ENCODE data around the gene INAFM2.

INAFM2 gene

DNA sequence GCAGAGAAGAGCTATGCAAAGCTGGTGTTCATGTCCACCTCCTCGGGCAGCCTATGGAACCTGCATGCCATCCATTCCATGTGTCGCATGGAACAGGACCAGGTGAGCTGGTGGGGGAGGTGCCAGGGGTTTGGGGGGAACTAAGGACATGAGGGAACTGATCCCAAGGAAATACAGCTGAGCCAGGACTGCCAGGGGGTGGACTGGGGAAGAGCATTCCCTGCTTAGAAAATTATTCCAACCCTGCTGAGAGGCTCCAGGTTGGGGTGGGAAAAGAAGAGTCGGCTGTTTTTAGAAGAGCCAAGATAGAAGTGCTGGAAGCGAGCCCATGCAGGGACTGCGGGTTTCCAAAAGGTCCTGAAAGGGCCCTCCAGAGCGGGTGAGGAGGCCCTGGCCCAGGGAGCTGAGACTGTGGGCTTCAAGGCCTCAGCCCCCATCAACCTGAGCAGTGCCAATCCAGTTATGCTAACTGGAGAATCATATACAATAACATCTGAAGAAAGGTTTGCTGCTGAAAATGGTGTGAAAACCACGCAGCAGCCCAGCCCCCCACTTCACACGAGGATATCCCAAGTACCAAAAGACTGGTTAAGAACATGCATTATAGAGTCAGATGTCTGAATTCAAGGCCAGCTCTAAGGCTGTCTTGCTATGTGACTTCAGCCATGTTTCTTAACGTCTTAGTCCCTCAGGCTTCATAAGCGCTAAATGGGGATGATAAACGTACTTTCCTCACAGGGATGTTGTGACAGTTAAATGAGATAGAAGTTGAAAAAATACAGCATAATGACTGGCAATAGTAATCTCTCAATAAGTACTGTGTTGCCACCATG lies 42.3 kb downstream of the INAFM2 start:
- DNase-seq, result no peak

DNA sequence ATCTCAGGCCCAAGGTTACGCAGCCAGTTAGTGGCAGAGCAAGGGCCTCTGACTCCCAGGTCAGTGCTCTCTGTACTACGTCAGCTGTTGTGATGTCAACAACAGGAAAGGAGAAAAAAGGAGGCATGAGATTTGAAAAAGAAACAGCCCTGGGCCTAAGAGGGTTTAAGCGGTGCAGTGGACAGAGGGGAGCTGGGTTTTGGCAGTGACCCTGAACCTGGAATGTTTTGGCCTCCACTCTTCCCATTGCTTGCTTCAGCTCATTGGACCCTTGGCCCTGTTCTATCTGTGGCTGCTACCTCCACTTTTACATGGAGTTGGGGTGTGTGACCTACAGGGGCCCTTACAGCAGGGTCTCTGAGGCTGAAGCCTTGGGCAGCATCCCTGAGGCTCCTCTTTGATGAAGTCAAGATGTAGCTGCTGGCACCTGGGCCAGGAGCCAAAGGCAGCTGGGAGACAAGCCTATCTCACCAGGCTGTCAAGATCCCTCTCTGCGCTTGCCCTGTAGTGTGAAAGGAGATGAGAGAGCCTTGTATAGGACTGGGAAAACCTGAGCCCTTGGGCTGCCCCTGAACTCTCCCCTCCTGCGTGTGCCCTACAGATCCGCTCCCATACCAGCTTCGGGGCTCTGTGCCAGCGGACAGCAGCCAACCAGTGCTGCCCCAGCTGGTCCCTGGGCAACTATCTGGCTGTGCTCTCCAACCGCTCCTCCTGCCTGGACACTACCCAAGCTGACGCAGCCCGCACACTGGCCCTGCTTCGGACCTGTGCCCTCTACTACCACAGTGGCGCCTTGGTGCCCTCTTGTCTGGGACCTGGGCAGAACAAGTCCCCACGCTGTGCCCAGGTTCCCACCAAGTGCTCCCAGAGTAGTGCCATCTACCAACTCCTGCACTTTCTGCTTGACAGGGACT lies 43.2 kb downstream of the INAFM2 start:
- no peak for DNase-seq

DNA sequence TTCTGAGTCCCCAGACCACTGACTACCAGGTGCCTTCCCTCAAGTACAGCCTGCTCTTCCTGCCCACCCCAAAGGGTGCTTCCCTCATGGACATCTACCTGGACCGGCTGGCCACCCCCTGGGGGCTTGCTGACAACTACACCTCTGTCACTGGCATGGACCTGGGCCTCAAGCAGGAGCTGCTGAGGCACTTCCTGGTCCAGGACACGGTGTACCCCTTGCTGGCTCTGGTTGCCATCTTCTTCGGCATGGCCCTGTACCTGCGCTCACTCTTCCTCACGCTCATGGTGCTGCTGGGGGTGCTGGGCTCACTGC lies 43.8 kb downstream of the INAFM2 start:
- no peak for DNase-seq

DNA sequence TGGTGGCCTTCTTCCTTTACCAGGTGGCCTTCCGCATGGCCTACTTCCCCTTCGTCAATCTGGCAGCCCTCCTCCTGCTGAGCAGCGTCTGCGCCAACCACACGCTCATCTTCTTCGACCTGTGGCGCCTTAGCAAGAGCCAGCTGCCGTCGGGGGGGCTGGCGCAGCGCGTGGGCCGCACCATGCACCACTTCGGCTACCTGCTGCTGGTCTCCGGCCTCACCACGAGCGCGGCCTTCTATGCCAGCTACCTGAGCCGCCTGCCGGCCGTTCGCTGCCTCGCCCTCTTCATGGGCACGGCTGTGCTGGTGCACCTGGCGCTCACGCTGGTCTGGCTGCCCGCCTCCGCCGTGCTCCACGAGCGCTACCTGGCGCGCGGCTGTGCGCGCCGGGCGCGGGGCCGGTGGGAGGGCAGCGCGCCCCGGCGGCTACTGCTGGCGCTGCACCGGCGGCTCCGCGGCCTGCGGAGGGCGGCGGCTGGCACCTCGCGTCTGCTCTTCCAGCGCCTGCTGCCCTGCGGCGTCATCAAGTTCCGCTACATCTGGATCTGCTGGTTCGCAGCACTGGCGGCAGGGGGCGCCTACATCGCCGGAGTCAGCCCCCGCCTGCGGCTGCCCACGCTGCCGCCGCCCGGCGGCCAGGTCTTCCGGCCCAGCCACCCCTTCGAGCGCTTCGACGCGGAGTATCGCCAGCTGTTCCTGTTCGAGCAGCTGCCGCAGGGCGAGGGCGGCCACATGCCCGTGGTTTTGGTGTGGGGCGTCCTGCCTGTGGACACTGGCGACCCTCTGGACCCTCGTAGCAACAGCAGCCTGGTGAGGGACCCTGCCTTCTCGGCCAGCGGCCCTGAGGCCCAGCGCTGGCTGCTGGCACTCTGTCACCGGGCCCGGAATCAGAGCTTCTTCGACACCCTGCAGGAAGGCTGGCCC lies 44.5 kb downstream of the INAFM2 start:
- peak; percentile 94 for DNase-seq

DNA sequence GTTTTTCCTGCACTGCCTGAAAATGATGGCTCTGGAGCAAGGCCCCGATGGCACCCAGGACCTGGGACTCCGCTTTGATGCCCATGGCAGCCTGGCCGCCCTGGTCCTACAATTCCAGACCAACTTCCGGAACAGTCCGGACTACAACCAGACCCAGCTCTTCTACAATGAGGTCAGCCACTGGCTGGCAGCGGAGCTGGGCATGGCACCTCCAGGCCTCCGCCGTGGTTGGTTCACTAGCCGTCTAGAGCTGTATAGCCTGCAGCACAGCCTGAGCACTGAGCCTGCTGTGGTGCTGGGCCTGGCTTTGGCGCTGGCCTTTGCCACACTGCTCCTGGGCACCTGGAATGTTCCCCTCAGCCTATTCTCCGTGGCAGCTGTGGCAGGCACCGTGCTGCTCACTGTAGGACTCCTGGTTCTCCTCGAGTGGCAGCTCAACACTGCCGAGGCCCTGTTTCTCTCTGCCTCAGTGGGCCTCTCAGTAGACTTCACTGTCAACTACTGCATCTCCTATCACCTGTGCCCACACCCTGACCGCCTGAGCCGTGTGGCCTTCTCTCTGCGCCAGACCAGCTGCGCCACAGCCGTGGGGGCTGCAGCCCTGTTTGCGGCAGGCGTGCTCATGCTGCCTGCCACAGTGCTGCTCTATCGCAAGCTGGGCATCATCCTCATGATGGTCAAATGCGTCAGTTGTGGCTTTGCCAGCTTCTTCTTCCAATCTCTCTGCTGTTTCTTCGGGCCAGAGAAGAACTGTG lies 45.4 kb downstream of the INAFM2 start:
- DNase-seq, result no peak

DNA sequence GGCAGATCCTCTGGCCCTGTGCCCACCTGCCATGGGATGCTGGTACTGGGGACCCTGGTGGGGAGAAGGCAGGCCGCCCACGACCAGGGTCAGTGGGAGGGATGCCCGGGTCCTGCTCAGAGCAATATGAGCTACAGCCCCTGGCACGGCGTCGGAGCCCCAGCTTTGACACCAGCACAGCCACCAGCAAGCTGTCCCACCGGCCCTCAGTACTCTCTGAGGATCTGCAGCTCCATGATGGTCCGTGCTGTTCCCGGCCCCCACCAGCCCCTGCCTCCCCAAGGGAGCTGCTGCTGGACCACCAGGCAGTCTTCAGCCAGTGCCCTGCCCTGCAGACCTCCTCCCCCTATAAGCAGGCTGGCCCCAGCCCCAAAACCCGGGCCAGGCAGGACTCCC lies 46.0 kb downstream of the INAFM2 start:
- DNase-seq, result no peak

DNA sequence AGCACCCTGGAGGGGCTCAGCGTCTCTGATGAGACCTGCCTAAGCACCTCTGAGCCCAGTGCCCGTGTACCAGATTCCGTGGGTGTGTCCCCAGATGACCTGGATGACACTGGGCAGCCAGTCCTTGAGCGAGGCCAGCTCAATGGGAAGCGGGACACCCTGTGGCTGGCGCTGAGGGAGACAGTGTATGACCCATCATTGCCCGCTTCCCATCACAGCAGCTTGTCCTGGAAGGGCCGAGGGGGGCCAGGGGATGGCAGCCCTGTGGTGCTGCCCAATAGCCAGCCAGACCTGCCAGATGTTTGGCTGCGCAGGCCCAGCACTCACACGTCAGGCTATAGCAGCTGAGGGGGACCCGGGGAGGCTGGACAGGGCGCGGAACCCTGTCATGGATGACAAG lies 46.5 kb downstream of the INAFM2 start:
- no peak for DNase-seq

DNA sequence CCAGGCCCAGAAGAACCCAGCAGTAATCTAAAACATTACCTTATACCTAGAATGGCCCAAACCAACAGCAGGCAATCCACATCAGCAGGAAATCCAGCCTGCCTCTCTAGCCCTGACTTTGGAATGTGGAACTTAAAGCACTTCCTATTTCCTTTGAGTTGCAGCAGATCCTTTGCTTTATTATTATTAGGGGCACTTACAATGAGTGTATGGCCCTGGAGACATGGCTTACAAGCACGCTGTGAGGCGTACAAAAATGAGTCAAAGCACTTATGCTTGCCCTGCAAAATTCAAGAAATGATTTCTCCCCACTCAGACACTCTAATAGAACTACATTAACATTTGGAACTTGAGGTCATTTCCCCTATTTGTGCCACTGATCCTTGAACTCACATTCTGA lies 49.5 kb downstream of the INAFM2 start:
- DNase-seq, result no peak
